SK-N-SH treated with all-trans-retinoic acid at 6 μM for 48 hours (cell line): ENCODE measurements around the gene ERICH4.

Experiments used
- BACH2 ChIP-seq: fragments of 250-450 bp; sonication (Bioruptor Pico); IDR thresholded peaks from 2 replicates; pipeline ENCODE4 v1.9.0; 2021; ENCODE audit warnings: mild to moderate bottlenecking, borderline replicate concordance
- CSRNP3 ChIP-seq: fragments of 250-450 bp; sonication (Bioruptor Pico); IDR thresholded peaks from 2 replicates; pipeline ENCODE4 v1.5.1; 2021; ENCODE audit warnings: mild to moderate bottlenecking, moderate library complexity
- GLIS3 ChIP-seq: fragments of 250-450 bp; sonication (Bioruptor Pico); IDR thresholded peaks from 2 replicates; pipeline ENCODE4 v1.5.0; 2020; ENCODE audit warnings: mild to moderate bottlenecking, moderate library complexity
- TOX ChIP-seq: fragments of 250-450 bp; sonication (Bioruptor Pico); IDR thresholded peaks from 2 replicates; pipeline ENCODE4 v1.8.0; 2021; ENCODE audit warnings: mild to moderate bottlenecking, moderate library complexity, borderline replicate concordance
- ZNF565 ChIP-seq: fragments of 450-650 bp; formaldehyde crosslinking; conservative IDR thresholded peaks from 2 replicates; pipeline ENCODE4 v1.5.0; 2020; ENCODE audit warnings: low read depth, mild to moderate bottlenecking, moderate library complexity

- no peak for TF ChIP-seq GLIS3
- no peak for TF ChIP-seq ZNF565 (CRISPR knock-in tag)
- no peak for TF ChIP-seq TOX (CRISPR knock-in tag)
- no peak for TF ChIP-seq BACH2 (CRISPR knock-in tag)
- TF ChIP-seq CSRNP3 (CRISPR knock-in tag) = no peak
These were observed 8.5 kb upstream of the ERICH4 start for GRCh38 chr19:41434450-41434849.
